HepG2 (cell line): ENCODE results near the gene NFILZ. TPM values are rescaled to one million over a fixed set of nuclear protein-coding genes. Genes with fewer than 3 reads are reported as not detected.

Experiments used
- ETV6 ChIP-seq: sonication (generic); formaldehyde crosslinking; conservative IDR thresholded peaks from 2 replicates; pipeline ENCODE4 v1.4.0; 2020; ENCODE audit warnings: missing genetic modification reagents
- SMAD9 ChIP-seq: sonication (generic); formaldehyde crosslinking; IDR thresholded peaks from 2 replicates; pipeline ENCODE4 v1.5.1; 2020; ENCODE audit warnings: mild to moderate bottlenecking, missing genetic modification reagents
- TBP ChIP-seq: sonication (generic); formaldehyde crosslinking; IDR thresholded peaks from 2 replicates; pipeline ENCODE4 v1.5.0; 2020; ENCODE audit warnings: missing genetic modification reagents
- TOE1 ChIP-seq: sonication (generic); formaldehyde crosslinking; IDR thresholded peaks from 2 replicates; pipeline ENCODE4 v1.4.0; 2020; ENCODE audit warnings: mild to moderate bottlenecking, missing genetic modification reagents
- ZBTB40 ChIP-seq, 2 experiments: fragments of 450-650 bp in 1 of 2; sonication (generic) in 1 of 2; formaldehyde crosslinking in 1 of 2; IDR thresholded peaks; 2 replicates each; pipeline versions ENCODE4 v1.6.1 to v1.8.0; 2016 to 2022; ENCODE audit warnings: antibody characterized with exemption in 1 of 2, mild to moderate bottlenecking in 1 of 2, missing genetic modification reagents in 1 of 2
- ZIK1 ChIP-seq: sonication (generic); formaldehyde crosslinking; IDR thresholded peaks from 2 replicates; pipeline ENCODE4 v1.5.0; 2020; ENCODE audit warnings: mild to moderate bottlenecking, low read depth, missing genetic modification reagents, borderline replicate concordance
- ZNF10 ChIP-seq: sonication (generic); formaldehyde crosslinking; IDR thresholded peaks from 2 replicates; pipeline ENCODE4 v1.4.0; 2020; ENCODE audit warnings: mild to moderate bottlenecking, low read depth, missing genetic modification reagents, borderline replicate concordance
- ZNF34 ChIP-seq: sonication (generic); formaldehyde crosslinking; IDR thresholded peaks from 2 replicates; pipeline ENCODE4 v1.4.0; 2020; ENCODE audit warnings: mild to moderate bottlenecking, missing genetic modification reagents, borderline replicate concordance
- ZNF557 ChIP-seq: sonication (generic); formaldehyde crosslinking; IDR thresholded peaks from 2 replicates; pipeline ENCODE4 v1.4.0; 2020; ENCODE audit warnings: missing genetic modification reagents
- ZNF615 ChIP-seq: sonication (generic); formaldehyde crosslinking; IDR thresholded peaks from 2 replicates; pipeline ENCODE4 v1.5.0; 2020; ENCODE audit warnings: mild to moderate bottlenecking, missing genetic modification reagents, borderline replicate concordance
- ZNF75D ChIP-seq: sonication (generic); formaldehyde crosslinking; IDR thresholded peaks from 2 replicates; pipeline ENCODE4 v1.8.1; 2023; ENCODE audit warnings: missing genetic modification reagents, mild to moderate bottlenecking, borderline replicate concordance
- polyA plus RNA-seq, 8 experiments: library from polyadenylated mRNA; depleted of rRNA in 3 of 8; stranded (reverse) in 7 of 8; unstranded in 1 of 8; fragments of >200 nt; fragmentation: Illumina TruSeq in 4 of 8; extraction: Trizol in 4 of 8; gene quantifications; 2 replicates each; pipeline versions ENCODE4 v1.2.1 to v1.2.3, GENCODE V29; 2011 to 2016; ENCODE audit warnings: low read depth in 4 of 8, missing spikeins in 1 of 8, mixed read lengths in 1 of 8; ENCODE audit not compliant: insufficient read depth in 1 of 8
- total RNA-seq, 5 experiments: library from RNA; depleted of rRNA; stranded (reverse); fragments of >200 nt; fragmentation: Illumina TruSeq; extraction: Trizol; gene quantifications; 2 replicates each; pipeline ENCODE4 v1.2.3, GENCODE V29; 2016; ENCODE audit warnings: low read depth in 1 of 5

Gene NFILZ
- total and polyA plus RNA-seq, 2 of the 13 experiments (the other 11 are each of a cell fraction or from before 2014, with no cell fraction given) = not detected

DNA sequence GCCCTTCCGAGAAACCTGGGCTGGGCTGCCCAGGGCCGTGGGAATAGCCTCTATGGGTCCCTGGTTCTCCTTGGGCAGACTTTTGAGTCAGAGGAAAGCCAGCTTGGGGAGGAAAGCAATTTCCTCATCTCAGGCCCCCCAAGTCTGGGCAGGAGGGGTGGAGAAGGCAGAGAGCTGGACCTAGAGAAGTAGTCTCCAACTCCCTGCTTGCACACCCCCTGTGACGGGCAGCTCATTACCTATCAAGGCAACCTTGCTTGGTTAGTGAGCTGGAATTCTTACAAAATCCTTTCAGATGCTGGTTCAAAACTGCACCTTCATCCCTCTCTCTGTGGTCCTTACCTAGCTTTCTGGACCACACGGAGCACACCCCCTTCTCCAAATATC lies 34.2 kb downstream of the NFILZ start (continued):
- no peak for TF ChIP-seq ZBTB40 (IDR thresholded peaks at IDR 0.05)
- no peak for TF ChIP-seq ZBTB40 (CRISPR knock-in tag; IDR thresholded peaks at IDR 0.05)
- no peak for TF ChIP-seq TBP
- no peak for TF ChIP-seq ZNF557 (CRISPR knock-in tag)
- TF ChIP-seq ZNF75D (CRISPR knock-in tag) = no peak
- TF ChIP-seq ETV6 = no peak
- no peak for TF ChIP-seq ZNF615 (CRISPR knock-in tag)
- TF ChIP-seq TOE1 = no peak
- no peak for TF ChIP-seq ZIK1 (CRISPR knock-in tag)
- TF ChIP-seq SMAD9 (CRISPR knock-in tag) = no peak
- no peak for TF ChIP-seq ZNF10 (CRISPR knock-in tag)
- TF ChIP-seq ZNF34 (CRISPR knock-in tag) = no peak
- TF ChIP-seq, all 625 proteins: peak for 0
